AG09319 (cell line): ENCODE results near the gene DIPK1B.
A peak's percentile ranks its signal among the peaks of the same experiment; 100 is the strongest.
"Not testable (repeated sequence)": the region's sequence is repeated elsewhere in the genome, so short reads cannot be mapped to it uniquely, and the experiment has no call there.

ENCODE experiments used
- DNase-seq: peaks from one replicate; pipeline ENCODE4 v3.0.0-alpha.2; 2010; ENCODE audit warnings: low read depth; ENCODE audit errors: extremely low read depth
- TF ChIP-seq, protein P1 (sequence below): IDR thresholded peaks from 2 replicates; pipeline ENCODE4 v1.5.1; 2011; ENCODE audit warnings: low read depth, mild to moderate bottlenecking, inconsistent platforms, low read length, moderate library complexity

DIPK1B gene

DNA sequence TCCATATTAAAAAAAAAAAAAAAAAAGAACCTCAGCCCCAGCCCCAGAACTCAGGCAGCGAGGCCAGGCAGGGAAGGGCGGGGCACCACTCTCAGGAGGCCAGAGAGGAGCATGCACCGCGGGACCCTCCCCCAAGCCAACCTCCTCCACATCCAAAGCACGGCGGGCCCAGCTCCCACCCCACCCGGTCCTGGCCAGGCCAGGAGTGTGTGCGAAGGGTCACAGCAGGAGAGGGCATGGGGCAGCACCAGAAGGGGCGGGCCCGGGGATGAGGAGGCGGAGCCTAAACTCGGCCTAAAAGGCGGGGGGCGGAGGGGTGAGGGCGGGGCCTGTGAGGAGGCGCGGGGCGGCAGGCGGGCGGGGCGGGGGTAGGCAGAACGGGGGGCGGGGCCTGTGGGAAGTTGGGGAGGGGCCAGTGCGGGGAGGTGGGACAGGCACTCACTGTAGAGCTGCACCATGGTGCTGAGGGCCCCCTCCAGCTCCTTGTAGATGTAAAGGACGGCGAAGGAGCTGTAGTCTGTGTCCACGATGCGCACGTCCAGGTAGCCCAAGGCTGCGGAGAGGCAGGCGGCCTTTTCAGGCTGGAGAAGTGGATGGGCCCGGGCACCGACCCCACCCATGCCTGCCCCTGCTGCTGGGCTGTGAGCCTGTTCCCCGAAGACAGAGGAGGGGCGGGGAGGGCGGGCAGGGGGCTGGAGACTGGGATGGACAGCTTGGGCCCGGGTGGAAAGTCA lies 50.7 kb downstream of the DIPK1B start:
- TF ChIP-seq, protein P1, sequence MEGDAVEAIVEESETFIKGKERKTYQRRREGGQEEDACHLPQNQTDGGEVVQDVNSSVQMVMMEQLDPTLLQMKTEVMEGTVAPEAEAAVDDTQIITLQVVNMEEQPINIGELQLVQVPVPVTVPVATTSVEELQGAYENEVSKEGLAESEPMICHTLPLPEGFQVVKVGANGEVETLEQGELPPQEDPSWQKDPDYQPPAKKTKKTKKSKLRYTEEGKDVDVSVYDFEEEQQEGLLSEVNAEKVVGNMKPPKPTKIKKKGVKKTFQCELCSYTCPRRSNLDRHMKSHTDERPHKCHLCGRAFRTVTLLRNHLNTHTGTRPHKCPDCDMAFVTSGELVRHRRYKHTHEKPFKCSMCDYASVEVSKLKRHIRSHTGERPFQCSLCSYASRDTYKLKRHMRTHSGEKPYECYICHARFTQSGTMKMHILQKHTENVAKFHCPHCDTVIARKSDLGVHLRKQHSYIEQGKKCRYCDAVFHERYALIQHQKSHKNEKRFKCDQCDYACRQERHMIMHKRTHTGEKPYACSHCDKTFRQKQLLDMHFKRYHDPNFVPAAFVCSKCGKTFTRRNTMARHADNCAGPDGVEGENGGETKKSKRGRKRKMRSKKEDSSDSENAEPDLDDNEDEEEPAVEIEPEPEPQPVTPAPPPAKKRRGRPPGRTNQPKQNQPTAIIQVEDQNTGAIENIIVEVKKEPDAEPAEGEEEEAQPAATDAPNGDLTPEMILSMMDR, result no peak
- DNase-seq, result no peak

DNA sequence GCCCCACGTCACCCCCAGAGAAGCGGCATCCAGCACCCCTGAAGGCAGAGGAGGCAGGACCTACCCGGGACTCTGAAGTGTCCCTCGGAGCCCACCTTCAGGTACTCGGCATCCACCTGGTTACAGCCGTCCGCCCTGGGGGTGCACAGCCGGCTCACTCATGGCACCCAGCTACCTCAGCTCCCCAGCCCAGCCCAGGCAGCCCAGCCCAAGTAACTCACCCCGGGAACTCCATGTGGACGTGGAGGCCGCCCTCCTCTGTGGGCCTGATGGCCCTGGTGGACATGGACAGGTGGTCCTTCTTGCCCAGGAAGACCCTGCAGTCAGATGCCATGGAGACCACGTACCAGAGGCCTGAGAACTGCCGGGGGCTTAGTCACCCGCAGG lies 51.3 kb downstream of the DIPK1B start:
- DNase-seq, result no peak

DNA sequence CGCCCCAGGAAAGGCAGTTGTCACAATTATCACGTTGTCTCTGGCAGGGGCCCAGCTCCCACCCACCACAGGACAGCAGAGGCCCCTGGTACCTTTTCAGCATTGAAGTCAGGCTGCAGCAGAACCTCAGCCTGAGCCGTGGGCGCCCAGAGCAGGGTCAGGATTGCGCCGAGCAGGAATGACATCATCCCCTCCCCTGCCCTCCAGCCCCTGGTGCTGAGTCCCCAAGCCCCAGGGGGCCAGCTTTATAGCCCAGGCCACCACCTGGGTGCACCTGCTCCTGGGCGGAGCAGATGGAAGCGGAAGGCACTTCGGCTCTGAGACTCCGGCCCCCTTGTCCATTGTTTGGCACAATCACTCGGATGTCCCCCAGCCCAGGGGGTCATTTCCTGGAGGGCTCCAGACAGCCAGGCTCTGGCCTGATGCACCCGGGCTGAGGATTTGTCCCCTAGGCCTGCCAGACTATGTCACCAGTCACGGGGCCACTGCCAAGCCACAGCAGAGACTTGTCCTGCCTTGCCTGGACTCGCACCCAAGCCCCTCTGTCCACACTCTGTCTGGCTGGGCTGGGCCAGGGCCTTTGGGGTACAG lies 52.0 kb downstream of the DIPK1B start, which contains the start of gene LCN15:
Gene LCN15 (minus strand): TSS at position 218 of the 591 bp plus-strand sequence. CDS start 30 bp downstream, at position 188.
- TF ChIP-seq, protein P1, result no peak
- DNase-seq, result no peak

More for the DNA sequence above, 51.3 kb downstream of the DIPK1B start:
- TF ChIP-seq, protein P1, result no peak

DNA sequence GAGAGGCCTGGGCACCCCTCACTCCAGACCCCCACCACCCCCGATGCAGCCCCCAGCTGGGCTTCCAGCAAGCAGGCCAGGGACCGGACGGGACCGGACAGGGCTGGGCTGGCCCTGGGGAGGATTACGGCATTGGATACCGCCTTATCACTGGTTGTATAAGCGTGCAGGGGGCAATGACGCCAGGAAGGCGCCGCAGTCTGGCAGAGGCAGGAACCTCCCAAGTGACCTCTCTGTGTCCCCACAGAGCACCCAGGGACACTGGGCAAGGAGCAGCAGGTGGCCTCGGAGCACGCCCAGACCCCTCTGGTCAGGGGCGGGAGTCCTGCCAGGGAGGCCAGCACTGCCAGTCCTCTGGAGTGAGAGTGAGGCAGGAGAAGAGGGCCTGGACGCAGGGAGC lies 52.7 kb downstream of the DIPK1B start:
- DNase-seq, result no peak
- TF ChIP-seq, protein P1, result no peak

DNA sequence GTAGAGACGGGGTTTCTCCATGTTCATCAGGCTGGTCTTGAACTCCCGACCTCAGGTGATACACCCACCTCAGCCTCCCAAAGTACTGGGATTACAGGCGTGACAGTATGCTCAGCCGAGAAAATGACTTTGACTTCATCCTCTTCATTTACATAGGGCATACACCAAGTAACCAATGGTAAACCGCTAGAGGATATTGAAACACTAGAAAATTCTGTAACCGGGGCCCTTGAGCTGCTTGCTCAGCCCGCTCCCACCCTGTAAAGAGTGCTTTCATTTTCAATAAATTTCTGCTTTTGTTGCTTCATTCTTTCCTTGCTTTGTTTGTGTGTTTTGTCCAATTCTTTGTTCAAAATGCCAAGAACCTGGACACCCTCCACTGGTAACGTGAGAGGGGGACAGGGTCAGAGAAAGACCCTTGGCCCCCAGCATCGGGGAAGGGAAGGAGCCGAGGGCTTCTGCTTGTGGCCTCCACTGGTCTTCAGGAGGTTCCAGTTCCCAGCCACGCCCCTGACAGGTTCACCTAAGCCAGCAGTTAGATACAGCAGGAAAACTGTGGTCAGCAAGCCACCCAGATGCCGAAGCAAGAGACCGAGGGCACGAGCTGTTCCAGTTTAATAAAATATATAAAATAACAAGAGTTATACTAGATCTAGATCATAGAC lies 53.5 kb downstream of the DIPK1B start:
- DNase-seq, result not testable (repeated sequence)

DNA sequence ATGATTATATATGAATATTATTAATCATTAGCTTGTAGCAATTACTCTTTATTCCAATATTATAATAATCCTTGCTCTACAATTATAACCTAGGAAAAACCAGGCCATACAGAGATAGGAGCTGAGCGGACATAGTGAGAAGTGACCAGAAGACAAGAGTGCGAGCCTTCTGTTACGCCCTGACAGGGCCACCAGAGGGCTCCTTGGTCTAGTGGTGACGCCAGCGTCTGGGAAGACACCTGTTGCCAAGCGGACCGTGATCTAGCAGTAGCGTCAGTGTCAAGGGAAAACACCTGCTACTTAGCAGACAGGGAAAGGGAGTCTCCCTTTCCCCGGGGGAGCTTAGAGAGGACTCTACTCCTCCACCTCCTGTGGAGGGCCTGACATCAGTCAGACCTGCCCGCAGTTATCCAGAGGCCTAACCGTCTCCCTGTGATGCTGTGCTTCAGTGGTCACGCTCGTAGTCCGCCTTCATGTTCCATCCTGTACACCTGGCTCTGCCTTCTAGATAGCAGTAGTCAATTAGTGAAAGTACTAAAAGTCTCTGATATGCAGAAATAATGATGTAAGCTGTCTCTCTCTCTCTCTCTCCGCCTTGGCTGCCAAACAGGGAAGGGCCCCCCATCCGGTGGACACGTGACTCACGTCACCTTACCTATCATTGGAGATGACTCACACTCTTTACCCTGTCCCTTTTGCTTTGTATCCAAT lies 54.2 kb downstream of the DIPK1B start:
- DNase-seq, result not testable (repeated sequence)
- TF ChIP-seq, protein P1, result peak; percentile 16

DNA sequence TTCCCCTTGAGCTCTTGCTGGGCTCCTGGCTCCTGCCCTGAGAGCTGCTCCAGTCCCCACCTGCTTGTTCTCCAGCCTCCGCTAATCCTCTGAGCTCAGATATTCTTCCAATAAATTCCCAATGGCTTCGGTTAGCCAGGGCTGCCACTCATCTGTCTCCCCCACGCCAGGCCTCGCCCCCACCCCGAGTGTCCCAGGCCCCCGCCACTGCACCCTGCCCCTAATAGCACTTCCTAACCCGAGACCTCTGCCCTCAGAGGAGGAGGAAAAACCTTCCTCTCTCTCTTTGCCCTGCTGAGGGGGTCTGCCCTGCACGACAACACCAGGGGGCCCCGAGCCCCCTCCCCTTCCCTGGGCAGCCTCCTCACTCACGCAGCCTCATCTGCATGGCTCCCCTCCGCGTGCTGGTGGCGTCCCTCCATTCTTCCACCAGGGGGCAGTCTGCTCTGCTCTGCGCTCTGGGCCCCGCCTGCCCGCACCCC lies 57.4 kb downstream of the DIPK1B start:
- no peak for DNase-seq
- TF ChIP-seq, protein P1, result peak; percentile 51
